SKM-1 treated with dmso at 0.1 percent for 144 hours (cell line): ENCODE data around the gene ATPAF1.
A peak's percentile ranks its signal among the peaks of the same experiment; 100 is the strongest.

ENCODE experiments used
- DNase-seq: peaks from one replicate; lab custom pipeline; 2025; ENCODE audit not compliant: unreplicated experiment; lab: John Stamatoyannopoulos, UW

Gene ATPAF1

GRCh38 chr1:46594063-46594462 lies 74.1 kb downstream of the ATPAF1 start:
- no peak for DNase-seq

GRCh38 chr1:46592823-46593222 lies 75.3 kb downstream of the ATPAF1 start:
- no peak for DNase-seq

- no peak for DNase-seq
Observed at GRCh38 chr1:46589529-46589928, 78.6 kb downstream of the ATPAF1 start.

GRCh38 chr1:46587069-46587468 lies 81.1 kb downstream of the ATPAF1 start:
- DNase-seq, result peak; percentile 84

GRCh38 chr1:46585312-46585938 lies 82.7 kb downstream of the ATPAF1 start:
- DNase-seq, result no peak

GRCh38 chr1:46583494-46583893 lies 84.7 kb downstream of the ATPAF1 start:
- DNase-seq, result no peak

- no peak for DNase-seq
Observed at GRCh38 chr1:46582972-46583371, 85.2 kb downstream of the ATPAF1 start.
